Liver (tissue), 9 donors: ENCODE results near the gene SNX5. TPM values are rescaled to one million over a fixed set of nuclear protein-coding genes. Genes with fewer than 3 reads are reported as not detected.

Experiments
- DNase-seq: peaks from one replicate; pipeline ENCODE4 v3.0.0-alpha.2; 2017; ENCODE audit warnings: low spot score
- H3K27ac ChIP-seq, 2 donors: one replicate each; pipeline ENCODE4 v1.7.0; 2013; ENCODE audit warnings: inconsistent platforms in 2 of 2, low read length in 2 of 2, control low read depth in 1 of 2, low read depth in 1 of 2, mild to moderate bottlenecking in 1 of 2
- H3K27me3 ChIP-seq, 4 donors: one replicate each; pipeline versions ENCODE4 v1.6.1 to v1.7.0; 2013; ENCODE audit warnings: low read length in 3 of 4, inconsistent platforms in 1 of 4, mild to moderate bottlenecking in 1 of 4, moderate library complexity in 1 of 4; ENCODE audit not compliant: control insufficient read depth in 4 of 4, insufficient read depth in 4 of 4
- H3K36me3 ChIP-seq, 4 donors: one replicate each; pipeline versions ENCODE4 v1.6.1 to v1.7.0; 2013; ENCODE audit warnings: low read length in 3 of 4, mild to moderate bottlenecking in 3 of 4, low read depth in 1 of 4, moderate library complexity in 1 of 4; ENCODE audit not compliant: control insufficient read depth in 4 of 4, insufficient read depth in 3 of 4
- H3K4me1 ChIP-seq, 4 donors: one replicate each; pipeline versions ENCODE4 v1.6.1 to v1.7.0; 2013; ENCODE audit warnings: low read length in 3 of 4, mild to moderate bottlenecking in 3 of 4, moderate library complexity in 1 of 4; ENCODE audit not compliant: control insufficient read depth in 4 of 4, insufficient read depth in 4 of 4
- H3K4me3 ChIP-seq, 3 donors: one replicate each; pipeline versions ENCODE4 v1.6.1 to v1.7.0; 2013; ENCODE audit warnings: low read length in 3 of 3, control low read depth in 1 of 3, low read depth in 1 of 3, mild to moderate bottlenecking in 1 of 3
- H3K9ac ChIP-seq, 2 donors: one replicate each; pipeline ENCODE4 v1.7.0; 2013; ENCODE audit warnings: low read length in 2 of 2, mild to moderate bottlenecking in 2 of 2, moderate library complexity in 2 of 2, control low read depth in 1 of 2, low read depth in 1 of 2
- H3K9me3 ChIP-seq, 4 donors: one replicate each; pipeline versions ENCODE4 v1.6.1 to v1.7.0; 2013; ENCODE audit warnings: low read length in 3 of 4; ENCODE audit not compliant: control insufficient read depth in 4 of 4
- ATF3 ChIP-seq: IDR thresholded peaks from 2 replicates; pipeline ENCODE4 v1.6.1; 2016; ENCODE audit warnings: antibody characterized with exemption
- CTCF ChIP-seq: fragments of 150-350 bp; IDR thresholded peaks from 2 replicates; pipeline ENCODE4 v1.5.1; 2017; ENCODE audit warnings: improper control_type of control experiment, low read depth, low read length; ENCODE audit not compliant: missing input control
- FOXA1 ChIP-seq: IDR thresholded peaks from 2 replicates; pipeline ENCODE4 v1.6.1; 2016; ENCODE audit warnings: antibody characterized with exemption
- FOXA2 ChIP-seq: IDR thresholded peaks from 2 replicates; pipeline ENCODE4 v1.6.1; 2016; ENCODE audit warnings: antibody characterized with exemption
- HNF4G ChIP-seq: IDR thresholded peaks from 2 replicates; pipeline ENCODE4 v1.6.1; 2016; ENCODE audit warnings: antibody characterized with exemption
- JUND ChIP-seq, 2 donors: IDR thresholded peaks; 2 replicates each; pipeline ENCODE4 v1.6.1; 2016; ENCODE audit warnings: antibody characterized with exemption in 2 of 2
- MAX ChIP-seq: IDR thresholded peaks from 2 replicates; pipeline ENCODE4 v1.6.1; 2016; ENCODE audit warnings: antibody characterized with exemption
- NR2F2 ChIP-seq: IDR thresholded peaks from 2 replicates; pipeline ENCODE4 v1.6.1; 2016; ENCODE audit warnings: antibody characterized with exemption
- RAD21 ChIP-seq, 2 donors: IDR thresholded peaks; 2 replicates each; pipeline ENCODE4 v1.6.1; 2016; ENCODE audit warnings: antibody characterized with exemption in 2 of 2, mild to moderate bottlenecking in 2 of 2
- REST ChIP-seq: IDR thresholded peaks from 2 replicates; pipeline ENCODE4 v1.6.1; 2016; ENCODE audit warnings: antibody characterized with exemption, mild to moderate bottlenecking
- RXRA ChIP-seq, 2 donors: IDR thresholded peaks; 2 replicates each; pipeline ENCODE4 v1.6.1; 2017 to 2018; ENCODE audit warnings: antibody characterized with exemption in 2 of 2, mild to moderate bottlenecking in 1 of 2
- SP1 ChIP-seq: IDR thresholded peaks from 2 replicates; pipeline ENCODE4 v1.6.1; 2018; ENCODE audit warnings: antibody characterized with exemption, mild to moderate bottlenecking
- TAF1 ChIP-seq: conservative IDR thresholded peaks from 2 replicates; pipeline ENCODE4 v1.6.1; 2016; ENCODE audit warnings: antibody characterized with exemption, mild to moderate bottlenecking
- YY1 ChIP-seq: IDR thresholded peaks from 2 replicates; pipeline ENCODE4 v1.6.1; 2016; ENCODE audit warnings: antibody characterized with exemption, mild to moderate bottlenecking
- ZBTB33 ChIP-seq: IDR thresholded peaks from 2 replicates; pipeline ENCODE4 v1.6.1; 2016; ENCODE audit warnings: antibody characterized with exemption
- WGBS: extraction: QIAGEN DNeasy Blood & Tissue Kit; methylation state at CpG from one replicate; pipeline ENCODE4 v1.1.7; 2013; 5-methylcytosine and 5-hydroxymethylcytosine counted together
- polyA plus RNA-seq, 2 donors: library from polyadenylated mRNA; stranded (reverse) in 1 of 2; unstranded in 1 of 2; fragments of 200-250 nt in 1 of 2; fragments of >200 nt in 1 of 2; fragmentation: Nextera tagmentation in 1 of 2; extraction: Ambion mirVana in 1 of 2; gene quantifications; one replicate each; pipeline versions ENCODE4 v1.2.1 to v1.2.3, GENCODE V29; 2013 to 2015
- total RNA-seq, 2 donors: library from RNA; depleted of rRNA; stranded (reverse); fragments of >200 nt; gene quantifications; one replicate each; pipeline ENCODE4 v1.2.3, GENCODE V29; 2014
- donor health status: healthy.
- donor health status: healthy.
- donor health status: healthy.
- donor health status: healthy.
- donor health status: healthy.

SNX5 gene
- total and polyA plus RNA-seq, 4 donors = 32.8 to 77.8 (median 46.2) TPM

- Histone ChIP-seq H3K27me3 (no peaks in the 10 kb centered on the region), H3K36me3 (no peaks in the 10 kb centered on the region), H3K9ac (peak overlapping the region; percentile 26 to 61), H3K4me3 (no peak overlapping the region), H3K27ac (no peak overlapping the region), H3K9me3 (no peaks in the 10 kb centered on the region), H3K4me1 (peaks cover 0 to 7% (median 3%) of the 10 kb centered on the region in 4 donors)
- WGBS = 22% methylated on average over 16 of the region's 16 CpGs
- TF ChIP-seq FOXA1 = no peak
- TF ChIP-seq CTCF = peak; percentile 98
- TF ChIP-seq RAD21 (IDR thresholded peaks at IDR 0.05) = peak; percentile 95 to 96
- no peak for DNase-seq
Measured at GRCh38 chr20:17995967-17996819, 27.6 kb upstream of the SNX5 start.

GRCh38 chr20:17993546-17993945, 25.0 kb upstream of the SNX5 start:
- H3K27ac ChIP-seq = no peak overlapping the region

GRCh38 chr20:17992847-17993513, 24.4 kb upstream of the SNX5 start:
- no peak overlapping the region for H3K27ac ChIP-seq
- H3K9me3 ChIP-seq = no peaks in the 10 kb centered on the region
- H3K36me3 ChIP-seq = no peaks in the 10 kb centered on the region
- H3K4me1 ChIP-seq = peaks cover 0 to 7% (median 2%) of the 10 kb centered on the region in 4 donors
- no peak overlapping the region for H3K9ac ChIP-seq
- no peak overlapping the region for H3K4me3 ChIP-seq
- 65% methylated on average over 5 of the region's 5 CpGs for WGBS
- no peaks in the 10 kb centered on the region for H3K27me3 ChIP-seq
- DNase-seq = no peak
- TF ChIP-seq YY1 (no peak), SP1 (no peak), FOXA2 (no peak), NR2F2 (no peak), MAX (no peak), HNF4G (no peak), ZBTB33 (no peak), CTCF (no peak), RXRA (IDR thresholded peaks at IDR 0.05) (no peak), REST (no peak), FOXA1 (no peak), ATF3 (no peak), RAD21 (IDR thresholded peaks at IDR 0.05) (no peak), TAF1 (no peak), JUND (IDR thresholded peaks at IDR 0.05) (no peak)

More at GRCh38 chr20:17993546-17993945, 25.0 kb upstream of the SNX5 start:
- no peak for TF ChIP-seq FOXA2
- Histone ChIP-seq H3K27me3 (no peaks in the 10 kb centered on the region), H3K4me3 (no peak overlapping the region), H3K9me3 (no peaks in the 10 kb centered on the region), H3K36me3 (no peaks in the 10 kb centered on the region), H3K4me1 (peaks cover 0 to 7% (median 2%) of the 10 kb centered on the region in 4 donors), H3K9ac (no peak overlapping the region)
- 92% methylated on average over 3 of the region's 3 CpGs for WGBS
- no peak for DNase-seq
